GM18498 (cell line): Measurements from ENCODE around the gene NGEF.

Source experiments
- ATAC-seq: cut with Tn5 transposase; IDR thresholded peaks from one replicate; pipeline ENCODE4 v1.9.1; 2021; ENCODE audit warnings: mild to moderate bottlenecking, moderate library complexity; ENCODE audit not compliant: unreplicated experiment

NGEF gene

GRCh38 chr2:232887171-232887850 is 125.7 kb downstream of the NGEF start:
- no peak for ATAC-seq

GRCh38 chr2:232886632-232887031 is 126.4 kb downstream of the NGEF start:
- ATAC-seq: no peak

GRCh38 chr2:232886176-232886575 is 126.9 kb downstream of the NGEF start:
- no peak for ATAC-seq

- no peak for ATAC-seq
Observed at GRCh38 chr2:232885264-232885961, 127.6 kb downstream of the NGEF start.

- no peak for ATAC-seq
Observed at GRCh38 chr2:232884549-232885263, 128.3 kb downstream of the NGEF start.

GRCh38 chr2:232884001-232884421 is 129.0 kb downstream of the NGEF start:
- no peak for ATAC-seq

- ATAC-seq: no peak
Observed at GRCh38 chr2:232883116-232883721, 129.8 kb downstream of the NGEF start.

GRCh38 chr2:232882505-232883115 is 130.4 kb downstream of the NGEF start:
- ATAC-seq: no peak

- ATAC-seq: no peak
Observed at GRCh38 chr2:232882085-232882484, 131.0 kb downstream of the NGEF start.

GRCh38 chr2:232880764-232881351 is 132.2 kb downstream of the NGEF start:
- no peak for ATAC-seq

GRCh38 chr2:232879618-232880494 is 133.2 kb downstream of the NGEF start:
- ATAC-seq: no peak

GRCh38 chr2:232878855-232879617 is 134.0 kb downstream of the NGEF start:
- ATAC-seq: no peak

GRCh38 chr2:232877940-232878511 is 135.0 kb downstream of the NGEF start:
- ATAC-seq: no peak

- no peak for ATAC-seq
Observed at GRCh38 chr2:232876978-232877441, 136.0 kb downstream of the NGEF start.

- ATAC-seq: no peak
Observed at GRCh38 chr2:232876161-232876977, 136.7 kb downstream of the NGEF start.

GRCh38 chr2:232875256-232876121 is 137.6 kb downstream of the NGEF start:
- no peak for ATAC-seq
